IMR-90 (cell line): Measurements from ENCODE around the gene NCOA7. TPM values are rescaled to one million over a fixed set of nuclear protein-coding genes. Genes with fewer than 3 reads are reported as not detected.

Experiments used
- ATAC-seq: fragments of 200-7000 bp; cut with Tn5 transposase; 2 replicates; pipeline ENCODE4 v1.9.1; 2020; ENCODE audit warnings: low read depth, mild to moderate bottlenecking, moderate library complexity
- BruUV-seq: library from RNA; stranded (reverse); fragments of 400-500 nt; replicated peaks from 2 replicates; lab custom pipeline; 2021; lab: Mats Ljungman, UMichigan
- CTCF ChIA-PET: fragments of 300-600 bp; formaldehyde crosslinking; extraction: SDS; loops from one replicate; lab custom pipeline; 2021; ENCODE audit warnings: antibody characterized with exemption; lab: Yijun Ruan, JAX
- POLR2A ChIA-PET: fragments of 300-600 bp; sonication (Branson Sonifier 250); formaldehyde crosslinking; loops from one replicate; lab custom pipeline; 2022; ENCODE audit warnings: antibody characterized with exemption; ENCODE audit not compliant: unreplicated experiment; lab: Charles Lee
- DNase-seq: peaks from one replicate; pipeline ENCODE4 v3.0.0; 2013
- H2AFZ ChIP-seq: replicated peaks from 2 replicates; pipeline ENCODE3; 2013; ENCODE audit warnings: low read length, mild to moderate bottlenecking; ENCODE audit not compliant: poor library complexity
- H2AK5ac ChIP-seq: 2 replicates; pipeline ENCODE4 v1.6.1; 2013; ENCODE audit warnings: low read depth, low read length, inconsistent platforms
- H2AK9ac ChIP-seq: replicated peaks from 2 replicates; pipeline ENCODE3; 2013; ENCODE audit warnings: mild to moderate bottlenecking, low read depth, low read length, moderate library complexity; ENCODE audit not compliant: poor library complexity
- H2BK120ac ChIP-seq: 2 replicates; pipeline ENCODE4 v1.6.1; 2013; ENCODE audit warnings: low read depth, low read length, inconsistent platforms
- H2BK15ac ChIP-seq: 3 replicates; pipeline ENCODE4 v1.6.1; 2013; ENCODE audit warnings: low read depth, low read length, inconsistent platforms
- H2BK20ac ChIP-seq: 2 replicates; pipeline ENCODE4 v1.6.1; 2013; ENCODE audit warnings: low read depth, mild to moderate bottlenecking, inconsistent platforms, low read length, moderate library complexity
- H2BK5ac ChIP-seq: 2 replicates; pipeline ENCODE4 v1.6.1; 2013; ENCODE audit warnings: mild to moderate bottlenecking, low read depth, low read length, inconsistent platforms; ENCODE audit not compliant: poor library complexity, severe bottlenecking
- H3K14ac ChIP-seq: replicated peaks from 2 replicates; pipeline ENCODE4 v1.6.1; 2013; ENCODE audit warnings: low read depth, low read length, inconsistent platforms
- H3K18ac ChIP-seq: 2 replicates; pipeline ENCODE4 v1.6.1; 2013; ENCODE audit warnings: low read depth, low read length, control low read depth
- H3K23ac ChIP-seq: 2 replicates; pipeline ENCODE4 v1.6.1; 2013; ENCODE audit warnings: low read depth, low read length, inconsistent platforms
- H3K27ac ChIP-seq: 2 replicates; pipeline ENCODE4 v1.5.1; 2013; ENCODE audit warnings: mild to moderate bottlenecking, control low read depth, low read length; ENCODE audit not compliant: insufficient read depth
- H3K27me3 ChIP-seq: 2 replicates; pipeline ENCODE4 v1.6.1; 2013; ENCODE audit warnings: low read length; ENCODE audit not compliant: control insufficient read depth, insufficient read depth
- H3K36me3 ChIP-seq: 2 replicates; pipeline ENCODE4 v1.6.1; 2013; ENCODE audit warnings: low read length, mixed read lengths; ENCODE audit not compliant: control insufficient read depth, insufficient read depth
- H3K4ac ChIP-seq: 2 replicates; pipeline ENCODE4 v1.6.1; 2013; ENCODE audit warnings: low read depth, low read length, inconsistent platforms
- H3K4me1 ChIP-seq: 2 replicates; pipeline ENCODE4 v1.6.1; 2013; ENCODE audit warnings: low read length, mixed read lengths; ENCODE audit not compliant: control insufficient read depth, insufficient read depth
- H3K4me2 ChIP-seq: 2 replicates; pipeline ENCODE4 v1.6.1; 2013; ENCODE audit warnings: low read depth, mild to moderate bottlenecking, control low read depth, low read length, moderate library complexity
- H3K4me3 ChIP-seq: 2 replicates; pipeline ENCODE4 v1.5.1; 2013; ENCODE audit warnings: low read depth, mild to moderate bottlenecking, control low read depth, low read length, moderate library complexity; ENCODE audit not compliant: insufficient read depth
- H3K56ac ChIP-seq: 2 replicates; pipeline ENCODE4 v1.6.1; 2013; ENCODE audit warnings: low read length, inconsistent platforms; ENCODE audit not compliant: insufficient read depth; ENCODE audit errors: extremely low read depth
- H3K79me1 ChIP-seq, 2 experiments: 2 replicates each; pipeline ENCODE4 v1.6.1; 2013; ENCODE audit warnings: low read length in 2 of 2, inconsistent platforms in 1 of 2, low read depth in 1 of 2
- H3K9ac ChIP-seq: 2 replicates; pipeline ENCODE4 v1.6.1; 2013; ENCODE audit warnings: low read depth, low read length, control low read depth
- H3K9me1 ChIP-seq: 2 replicates; pipeline ENCODE4 v1.6.1; 2013; ENCODE audit warnings: low read length, inconsistent platforms; ENCODE audit not compliant: insufficient read depth
- H3K9me3 ChIP-seq: 2 replicates; pipeline ENCODE4 v1.6.1; 2013; ENCODE audit warnings: low read length; ENCODE audit not compliant: control insufficient read depth, insufficient read depth
- H4K20me1 ChIP-seq: 2 replicates; pipeline ENCODE4 v1.6.1; 2013; ENCODE audit warnings: low read length, inconsistent platforms; ENCODE audit not compliant: insufficient read depth
- H4K5ac ChIP-seq: 2 replicates; pipeline ENCODE4 v1.6.1; 2013; ENCODE audit warnings: mild to moderate bottlenecking, low read depth, low read length, control low read depth
- H4K8ac ChIP-seq, 2 experiments: 2 replicates each; pipeline ENCODE4 v1.6.1; 2013; ENCODE audit warnings: low read depth in 2 of 2, low read length in 2 of 2, control low read depth in 1 of 2, inconsistent platforms in 1 of 2
- H4K91ac ChIP-seq: 2 replicates; pipeline ENCODE4 v1.6.1; 2013; ENCODE audit warnings: low read depth, low read length, inconsistent platforms; ENCODE audit not compliant: insufficient read depth
- RCOR1 ChIP-seq: IDR thresholded peaks from 2 replicates; pipeline ENCODE4 v1.6.1; 2012; ENCODE audit warnings: mild to moderate bottlenecking, low read length, improper control_type of control experiment; ENCODE audit not compliant: insufficient replicate concordance
- WGBS, 2 experiments: methylation state at CpG; one replicate each; pipeline versions ENCODE4 v1.1.5 to v1.1.7; 2013; ENCODE audit warnings: missing lambda C conversion rate in 2 of 2; ENCODE audit not compliant: insufficient read length in 1 of 2; ENCODE audit errors: extremely low coverage in 2 of 2; 5-methylcytosine and 5-hydroxymethylcytosine counted together
- dilution Hi-C: fragments of 300-500 bp; cut with HindIII; formaldehyde crosslinking; loops from one replicate; pipeline ENCODE4 v1.14.3; 2018; ENCODE audit warnings: low sequenced_read_pairs; ENCODE audit not compliant: unreplicated experiment
- in situ Hi-C: fragments of 300-500 bp; cut with MboI; formaldehyde crosslinking; loops from 3 replicates; pipeline ENCODE4 v1.14.3; 2019; ENCODE audit warnings: low sequenced_read_pairs, inconsistent platforms, mixed read lengths
- intact Hi-C: fragments of 100-400 bp; cut with micrococcal nuclease; formaldehyde crosslinking; loops from 2 replicates; pipeline ENCODE4 v1.10.0; 2022
- polyA plus RNA-seq, 3 experiments: library from polyadenylated mRNA; depleted of rRNA; stranded (reverse); fragments of >200 nt; gene quantifications; 2 replicates each; pipeline ENCODE4 v1.2.3, GENCODE V29; 2012; ENCODE audit warnings: low replicate concordance in 1 of 3
- total RNA-seq: library from RNA; depleted of rRNA; stranded (reverse); fragments of >200 nt; gene quantifications from 2 replicates; pipeline ENCODE4 v1.2.3, GENCODE V29; 2012

The NCOA7 gene
- total and polyA plus RNA-seq, 2 of the 4 experiments (the other 2 are of a cell fraction) = 12.6 to 12.9 TPM

GRCh38 chr6:125769147-125769783 lies 21.5 kb upstream of the NCOA7 start:
- in situ Hi-C loops (loop anchor here (5.0 to 25.0 kb wide), 3 partner anchors 457 to 897 kb away; partner anchors contain the start of gene TPD52L1), intact Hi-C loops (loop anchor here (1.0 to 5.0 kb wide), 3 partner anchors 458 to 902 kb away; no protein-coding TSS in a partner anchor), dilution Hi-C loops (no loop called here)
- Histone ChIP-seq H3K4me1 (no peaks in the 10 kb centered on the region), H2AK5ac (no peak overlapping the region), H4K8ac (no peak overlapping the region), H3K23ac (no peak overlapping the region), H2BK15ac (no peak overlapping the region), H2BK20ac (no peak overlapping the region), H3K9me1 (no peaks in the 10 kb centered on the region), H3K27me3 (peaks cover 13% of the 10 kb centered on the region), H3K36me3 (no peaks in the 10 kb centered on the region), H2AFZ (no peak overlapping the region), H2BK120ac (no peak overlapping the region), H3K9ac (no peak overlapping the region), H2BK5ac (no peak overlapping the region), H3K18ac (no peak overlapping the region), H3K9me3 (no peaks in the 10 kb centered on the region), H3K27ac (no peak overlapping the region), H3K4ac (no peak overlapping the region), H4K5ac (no peak overlapping the region), H2AK9ac (no peak overlapping the region), H4K20me1 (no peaks in the 10 kb centered on the region), H3K4me2 (no peak overlapping the region), H3K79me1 (no peaks in the 10 kb centered on the region), H3K56ac (no peak overlapping the region), H4K91ac (no peak overlapping the region), H3K4me3 (no peak overlapping the region), H3K14ac (no peak overlapping the region)
- ChIA-PET CTCF (no interaction called here), POLR2A (no interaction called here)
- no peak for TF ChIP-seq RCOR1
- WGBS, 2 experiments = 33% methylated on average over 2 of the region's 6 CpGs; no CpG with 5 or more reads in 1 of the 2 experiments
- ATAC-seq (no peak), DNase-seq (no peak)
- BruUV-seq = no TSS peak
